Measurements from ENCODE around the gene DMD.

The DMD gene

DNA sequence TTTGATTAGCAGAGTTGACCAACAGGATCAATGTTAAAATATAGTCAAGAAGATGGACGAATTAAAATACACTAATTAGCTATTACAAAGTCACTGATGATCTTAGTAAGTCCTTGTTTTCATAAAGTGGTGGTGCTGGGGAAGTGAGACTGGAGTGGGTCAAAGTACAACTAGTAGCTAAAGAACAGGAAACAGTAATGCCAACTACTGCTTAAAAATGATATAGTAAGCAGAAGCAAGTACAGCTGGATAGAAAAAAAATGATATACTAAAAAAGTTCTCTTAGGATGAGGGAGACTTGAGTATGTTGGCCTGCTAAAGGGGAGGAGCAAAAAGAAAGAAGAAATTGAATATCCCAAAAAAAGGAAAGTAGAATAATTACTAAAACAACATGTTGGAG is 1558.7 kb downstream of the DMD start:
- H3K4me3 ChIP-seq (ENCODE audit: low read depth, low read length): no peak overlapping the region
- no peak for DNase-seq (ENCODE audit: low read depth)
- TF ChIP-seq, protein P1, sequence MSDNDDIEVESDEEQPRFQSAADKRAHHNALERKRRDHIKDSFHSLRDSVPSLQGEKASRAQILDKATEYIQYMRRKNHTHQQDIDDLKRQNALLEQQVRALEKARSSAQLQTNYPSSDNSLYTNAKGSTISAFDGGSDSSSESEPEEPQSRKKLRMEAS (IDR thresholded peaks at IDR 0.05; ENCODE audit: low read depth, low read length): no peak
- TF ChIP-seq POLR2A (IDR thresholded peaks at IDR 0.05; ENCODE audit: extremely low read depth, insufficient read length) (no peak), MYC (IDR thresholded peaks at IDR 0.05; ENCODE audit: low read depth, low read length) (no peak)
- TF ChIP-seq, protein P2, sequence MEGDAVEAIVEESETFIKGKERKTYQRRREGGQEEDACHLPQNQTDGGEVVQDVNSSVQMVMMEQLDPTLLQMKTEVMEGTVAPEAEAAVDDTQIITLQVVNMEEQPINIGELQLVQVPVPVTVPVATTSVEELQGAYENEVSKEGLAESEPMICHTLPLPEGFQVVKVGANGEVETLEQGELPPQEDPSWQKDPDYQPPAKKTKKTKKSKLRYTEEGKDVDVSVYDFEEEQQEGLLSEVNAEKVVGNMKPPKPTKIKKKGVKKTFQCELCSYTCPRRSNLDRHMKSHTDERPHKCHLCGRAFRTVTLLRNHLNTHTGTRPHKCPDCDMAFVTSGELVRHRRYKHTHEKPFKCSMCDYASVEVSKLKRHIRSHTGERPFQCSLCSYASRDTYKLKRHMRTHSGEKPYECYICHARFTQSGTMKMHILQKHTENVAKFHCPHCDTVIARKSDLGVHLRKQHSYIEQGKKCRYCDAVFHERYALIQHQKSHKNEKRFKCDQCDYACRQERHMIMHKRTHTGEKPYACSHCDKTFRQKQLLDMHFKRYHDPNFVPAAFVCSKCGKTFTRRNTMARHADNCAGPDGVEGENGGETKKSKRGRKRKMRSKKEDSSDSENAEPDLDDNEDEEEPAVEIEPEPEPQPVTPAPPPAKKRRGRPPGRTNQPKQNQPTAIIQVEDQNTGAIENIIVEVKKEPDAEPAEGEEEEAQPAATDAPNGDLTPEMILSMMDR (IDR thresholded peaks at IDR 0.05; ENCODE audit: low read depth, low read length): no peak

- no peak overlapping the region for H3K4me3 ChIP-seq (ENCODE audit: low read depth, low read length)
- TF ChIP-seq, protein P2 (IDR thresholded peaks at IDR 0.05; ENCODE audit: low read depth, low read length): no peak
- TF ChIP-seq POLR2A (IDR thresholded peaks at IDR 0.05; ENCODE audit: extremely low read depth, insufficient read length) (no peak), MYC (IDR thresholded peaks at IDR 0.05; ENCODE audit: low read depth, low read length) (no peak)
- TF ChIP-seq, protein P1 (IDR thresholded peaks at IDR 0.05; ENCODE audit: low read depth, low read length): no peak
- DNase-seq (ENCODE audit: low read depth): no peak
Observed at GRCh38 chrX:31649201-31649600, 1562.1 kb downstream of the DMD start.

DNA sequence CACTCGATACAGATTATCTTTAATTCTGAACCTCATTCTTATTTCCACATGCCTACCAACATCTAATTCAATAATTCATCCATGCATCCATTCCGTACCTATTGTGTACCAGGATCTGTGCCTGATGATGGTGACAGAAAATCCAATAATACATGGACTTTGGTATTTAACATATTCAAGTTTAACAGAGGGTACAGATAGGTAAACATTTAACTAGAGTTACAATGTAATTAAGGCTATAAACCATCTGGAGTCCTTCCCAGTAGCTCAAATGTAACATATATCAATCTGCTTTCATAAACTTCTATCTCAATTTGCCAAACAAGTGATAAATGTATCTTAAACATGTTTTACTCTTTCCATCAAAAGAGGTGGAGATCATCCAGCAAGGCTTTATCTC is 1578.0 kb downstream of the DMD start:
- DNase-seq (ENCODE audit: low read depth): no peak
- H3K4me3 ChIP-seq (ENCODE audit: low read depth, low read length): no peak overlapping the region
- TF ChIP-seq MYC (IDR thresholded peaks at IDR 0.05; ENCODE audit: low read depth, low read length): no peak
- TF ChIP-seq, protein P1 (IDR thresholded peaks at IDR 0.05; ENCODE audit: low read depth, low read length): no peak
- TF ChIP-seq, protein P2 (IDR thresholded peaks at IDR 0.05; ENCODE audit: low read depth, low read length): no peak

DNA sequence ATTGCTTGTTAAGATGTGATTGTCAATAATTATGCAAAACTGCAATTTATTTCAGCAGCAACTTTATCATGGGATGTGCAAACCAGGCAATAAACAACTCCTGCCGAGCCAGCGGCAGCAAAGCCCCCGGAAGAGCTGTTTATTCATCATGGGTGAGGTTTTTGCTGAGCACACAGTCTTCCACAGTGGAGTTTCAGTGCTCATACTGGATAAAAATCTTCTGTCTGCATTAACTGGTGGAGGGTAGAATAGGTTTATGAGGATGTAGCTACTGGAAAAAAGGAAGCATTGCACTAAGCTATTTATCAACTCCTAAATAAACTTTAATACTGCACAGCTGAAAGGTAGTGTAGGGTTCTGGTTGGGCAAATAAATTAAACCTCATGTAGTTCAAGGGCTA is 1582.2 kb downstream of the DMD start:
- TF ChIP-seq MYC (IDR thresholded peaks at IDR 0.05; ENCODE audit: low read depth, low read length): no peak
- no peak for TF ChIP-seq POLR2A (IDR thresholded peaks at IDR 0.05; ENCODE audit: extremely low read depth, insufficient read length)
- TF ChIP-seq, protein P2 (IDR thresholded peaks at IDR 0.05; ENCODE audit: low read depth, low read length): no peak
- TF ChIP-seq, protein P1 (IDR thresholded peaks at IDR 0.05; ENCODE audit: low read depth, low read length): no peak
- DNase-seq (ENCODE audit: low read depth): no peak

GRCh38 chrX:31609130-31609529 is 1602.2 kb downstream of the DMD start:
- TF ChIP-seq, protein P1 (IDR thresholded peaks at IDR 0.05; ENCODE audit: low read depth, low read length): no peak
- TF ChIP-seq, protein P2 (IDR thresholded peaks at IDR 0.05; ENCODE audit: low read depth, low read length): no peak
- no peak for TF ChIP-seq POLR2A (IDR thresholded peaks at IDR 0.05; ENCODE audit: extremely low read depth, insufficient read length)
- no peak for TF ChIP-seq MYC (IDR thresholded peaks at IDR 0.05; ENCODE audit: low read depth, low read length)
- peak; percentile 14 for DNase-seq (ENCODE audit: low read depth)
- no peak overlapping the region for H3K4me3 ChIP-seq (ENCODE audit: low read depth, low read length)

More for the DNA sequence above, 1582.2 kb downstream of the DMD start:
- no peak overlapping the region for H3K4me3 ChIP-seq (ENCODE audit: low read depth, low read length)

- H3K4me3 ChIP-seq (ENCODE audit: low read depth, low read length): no peak overlapping the region
- DNase-seq (ENCODE audit: low read depth): no peak
- TF ChIP-seq MYC (IDR thresholded peaks at IDR 0.05; ENCODE audit: low read depth, low read length): no peak
- TF ChIP-seq, protein P2 (IDR thresholded peaks at IDR 0.05; ENCODE audit: low read depth, low read length): no peak
Observed at GRCh38 chrX:31608638-31609037, 1602.7 kb downstream of the DMD start.

Measured in NB4 (cell line).